Smooth muscle cell (in vitro differentiated cells): ENCODE data around the gene ERGIC1. TPM values are rescaled to one million over a fixed set of nuclear protein-coding genes. Genes with fewer than 3 reads are reported as not detected.

Source experiments
- DNase-seq: peaks from one replicate; lab custom pipeline; 2025; ENCODE audit not compliant: unreplicated experiment; lab: John Stamatoyannopoulos, UW
- H2AFZ ChIP-seq: fragments of 200-600 bp; sonication (generic); 2 replicates; pipeline ENCODE4 v1.6.0; 2016; ENCODE audit warnings: antibody characterized with exemption, low read depth, mild to moderate bottlenecking
- H3F3A ChIP-seq: fragments of 200-600 bp; sonication (generic); 2 replicates; pipeline ENCODE4 v1.6.0; 2017; ENCODE audit warnings: antibody characterized with exemption, low read depth
- H3K27ac ChIP-seq: fragments of 200-600 bp; sonication (generic); 2 replicates; pipeline ENCODE4 v1.5.1; 2016; ENCODE audit warnings: low read depth, mild to moderate bottlenecking
- H3K27me3 ChIP-seq: fragments of 200-600 bp; sonication (generic); 2 replicates; pipeline ENCODE4 v1.6.1; 2016; ENCODE audit warnings: low read depth, mild to moderate bottlenecking
- H3K36me3 ChIP-seq: fragments of 200-600 bp; sonication (generic); 2 replicates; pipeline ENCODE4 v1.5.1; 2016; ENCODE audit warnings: low read depth
- H3K4me1 ChIP-seq: fragments of 200-600 bp; sonication (generic); 2 replicates; pipeline ENCODE4 v1.5.1; 2016; ENCODE audit warnings: low read depth
- H3K4me2 ChIP-seq: fragments of 200-600 bp; sonication (generic); 2 replicates; pipeline ENCODE4 v1.6.0; 2016; ENCODE audit warnings: mild to moderate bottlenecking
- H3K4me3 ChIP-seq: fragments of 200-600 bp; sonication (generic); 2 replicates; pipeline ENCODE4 v1.5.1; 2016; ENCODE audit warnings: mild to moderate bottlenecking
- H3K79me2 ChIP-seq: fragments of 200-600 bp; sonication (generic); 2 replicates; pipeline ENCODE4 v1.6.0; 2016; ENCODE audit warnings: low read depth, mild to moderate bottlenecking
- H3K9ac ChIP-seq: fragments of 200-600 bp; sonication (generic); 2 replicates; pipeline ENCODE4 v1.6.0; 2016; ENCODE audit warnings: low read depth
- H3K9me3 ChIP-seq: fragments of 200-600 bp; sonication (generic); replicated peaks from 2 replicates; pipeline ENCODE4 v1.5.1; 2016; ENCODE audit warnings: low read depth
- H4K20me1 ChIP-seq: fragments of 200-600 bp; sonication (generic); 2 replicates; pipeline ENCODE4 v1.6.0; 2016; ENCODE audit warnings: low read depth
- CTCF ChIP-seq: fragments of 200-600 bp; sonication (generic); IDR thresholded peaks from 2 replicates; pipeline ENCODE4 v1.5.1; 2017; ENCODE audit warnings: borderline replicate concordance, mild to moderate bottlenecking, antibody characterized with exemption; ENCODE audit not compliant: insufficient read depth, poor library complexity, severe bottlenecking
- WGBS: methylation state at CpG from one replicate; pipeline ENCODE4 v1.1.7; 2016; ENCODE audit warnings: low lambda C conversion rate; 5-methylcytosine and 5-hydroxymethylcytosine counted together
- polyA plus RNA-seq: library from polyadenylated mRNA; unstranded; fragments of >200 nt; fragmentation: Nextera tagmentation; extraction: Ambion mirVana; gene quantifications from 2 replicates; pipeline ENCODE4 v1.2.1, GENCODE V29; 2016
- total RNA-seq: library from RNA; depleted of rRNA; stranded (reverse); fragments of >200 nt; gene quantifications from 2 replicates; pipeline ENCODE4 v1.2.3, GENCODE V29; 2014

The ERGIC1 gene
- total and polyA plus RNA-seq, 2 experiments from 2014 or later = 38.2 to 140 TPM

- H3K27me3 ChIP-seq = no peaks in the 10 kb centered on the region
- TF ChIP-seq CTCF = no peak
- no peaks in the 10 kb centered on the region for H3F3A ChIP-seq
- H4K20me1 ChIP-seq = no peaks in the 10 kb centered on the region
- DNase-seq = no peak
- H3K79me2 ChIP-seq = peaks cover 19% of the 10 kb centered on the region
- no peak overlapping the region for H3K4me2 ChIP-seq
- H3K4me3 ChIP-seq = no peak overlapping the region
- H3K27ac ChIP-seq = peak overlapping the region; percentile 94
- WGBS = 94% methylated on average over 23 of the region's 23 CpGs
- peaks cover 5% of the 10 kb centered on the region for H3K4me1 ChIP-seq
- no peaks in the 10 kb centered on the region for H3K36me3 ChIP-seq
- H3K9ac ChIP-seq = no peak overlapping the region
- no peak overlapping the region for H2AFZ ChIP-seq
- no peaks in the 10 kb centered on the region for H3K9me3 ChIP-seq
These were observed 51.7 kb downstream of the ERGIC1 start for GRCh38 chr5:172885597-172886340.

DNA sequence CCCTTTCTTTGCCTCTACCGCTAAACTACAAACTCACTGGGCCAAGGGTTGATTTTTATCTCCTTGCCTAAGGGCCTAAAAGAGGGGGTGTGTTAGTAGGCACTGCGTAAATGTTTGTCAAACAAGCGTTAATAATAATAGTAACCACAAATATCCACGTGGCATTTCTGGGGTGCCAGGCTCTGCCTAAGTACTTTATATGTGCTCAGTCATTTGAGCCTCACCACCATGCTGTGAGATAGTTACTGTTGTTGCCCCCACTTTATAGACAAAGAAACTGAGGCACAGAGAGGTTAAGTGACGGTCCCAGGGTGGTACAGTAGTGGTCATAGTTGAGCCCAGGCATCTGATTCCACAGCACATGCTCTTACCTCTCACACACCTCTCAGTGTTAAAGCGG is 52.4 kb downstream of the ERGIC1 start:
- Histone ChIP-seq H3K9me3 (no peaks in the 10 kb centered on the region), H3K79me2 (peaks cover 19% of the 10 kb centered on the region), H2AFZ (no peak overlapping the region), H3K27me3 (no peaks in the 10 kb centered on the region), H3F3A (no peaks in the 10 kb centered on the region), H3K4me2 (no peak overlapping the region), H4K20me1 (no peaks in the 10 kb centered on the region), H3K4me3 (no peak overlapping the region), H3K27ac (peak overlapping the region; percentile 94), H3K4me1 (peaks cover 5% of the 10 kb centered on the region), H3K36me3 (no peaks in the 10 kb centered on the region), H3K9ac (peak overlapping the region; percentile 82)
- no peak for DNase-seq
- WGBS = 90% methylated on average over 6 of the region's 6 CpGs
- no peak for TF ChIP-seq CTCF

- WGBS = 65% methylated on average over 17 of the region's 17 CpGs
- Histone ChIP-seq H3K27ac (peak overlapping the region; percentile 94), H4K20me1 (no peaks in the 10 kb centered on the region), H3K9me3 (no peaks in the 10 kb centered on the region), H3K27me3 (no peaks in the 10 kb centered on the region), H3K36me3 (no peaks in the 10 kb centered on the region), H3K4me3 (no peak overlapping the region), H3K79me2 (peaks cover 19% of the 10 kb centered on the region), H2AFZ (no peak overlapping the region), H3K9ac (peak overlapping the region; percentile 82), H3F3A (no peaks in the 10 kb centered on the region), H3K4me1 (peaks cover 5% of the 10 kb centered on the region), H3K4me2 (peak overlapping the region; percentile 56)
- DNase-seq = no peak
- TF ChIP-seq CTCF = no peak
These were observed 53.0 kb downstream of the ERGIC1 start for GRCh38 chr5:172886974-172887501.
